Pancreas (tissue), 10 donors: ENCODE measurements around the gene CDH20. TPM values are rescaled to one million over a fixed set of nuclear protein-coding genes. Genes with fewer than 3 reads are reported as not detected.

Experiments
- ATAC-seq, 4 donors: fragments of 200-7000 bp; cut with Tn5 transposase; one replicate each; pipeline versions ENCODE4 v1.8.0 to v1.9.1; 2020; ENCODE audit warnings: mild to moderate bottlenecking in 4 of 4, moderate library complexity in 4 of 4
- DNase-seq, 6 donors: peaks; one replicate each; pipeline ENCODE4 v3.0.0-alpha.2; 2020
- FAIRE-seq: peaks from 2 replicates; lab custom pipeline; 2012; peaks lifted over from hg19 to GRCh38; lab: Jason Lieb, UNC
- H3K27ac ChIP-seq, 4 donors: fragments of 200-600 bp; sonication (generic); 1 replicate in 3 of 4; 2 replicates in 1 of 4; pipeline versions ENCODE4 v1.5.0 to v1.8.0; 2020
- H3K27me3 ChIP-seq, 4 donors: fragments of 200-600 bp; one replicate each; pipeline ENCODE4 v1.8.0; 2021
- H3K36me3 ChIP-seq, 3 donors: fragments of 200-600 bp; sonication (generic) in 1 of 3; one replicate each; pipeline versions ENCODE4 v1.5.0 to v1.8.0; 2020 to 2021
- H3K4me1 ChIP-seq, 3 donors: fragments of 200-600 bp; one replicate each; pipeline ENCODE4 v1.8.0; 2021
- H3K4me3 ChIP-seq, 4 donors: fragments of 200-600 bp; sonication (generic) in 2 of 4; one replicate each; pipeline versions ENCODE4 v1.5.0 to v1.8.0; 2020 to 2021
- H3K9me3 ChIP-seq, 4 donors: fragments of 200-600 bp; one replicate each; pipeline ENCODE4 v1.8.0; 2021
- CTCF ChIP-seq, 4 donors: fragments of 200-600 bp; sonication (generic) in 3 of 4; IDR thresholded peaks; one replicate each; pipeline versions ENCODE4 v1.5.0 to v1.8.0; 2021; ENCODE audit warnings: antibody characterized with exemption in 4 of 4
- WGBS, 2 donors: extraction: QIAGEN DNeasy Blood & Tissue Kit; methylation state at CpG; one replicate each; pipeline ENCODE4 v1.1.7; 2013; 5-methylcytosine and 5-hydroxymethylcytosine counted together
- intact Hi-C, 3 donors: fragments of 100-400 bp; cut with DNase I; formaldehyde crosslinking; loops; one replicate each; pipeline versions ENCODE4 v1.11.1 to v1.14.2; 2022
- polyA plus RNA-seq, 2 donors: library from polyadenylated mRNA; stranded (reverse); fragments of 200-250 nt; gene quantifications; one replicate each; pipeline ENCODE4 v1.2.3, GENCODE V29; 2013
- total RNA-seq, 6 donors: library from RNA; stranded (reverse); fragmentation: NEBNext Ultra II Directional in 4 of 6; extraction: Animal tissue kit (Norgen Biotek cat#: 25700) in 4 of 6; gene quantifications; one replicate each; pipeline versions ENCODE4 v1.2.1 to v1.2.4, GENCODE V29; 2021 to 2023
- donor health status: healthy with polysubstance abuse.
- donor health status: DM: no; HTN: no; CAD: no; lungs with moderate emphysema.
- donor health status: DM: no; HTN: no; CAD: no.
- donor health status: control.
- donor health status: control.
- donor health status: Bipolar disorder and iron deficiency.
- donor health status: DM: yes; HTN: yes; CAD: no.
- donor health status: DM: no; HTN: no; CAD: no.
- donor health status: DM: no; HTN: no; CAD: no.
- donor health status: DM: yes; HTN: yes; CAD: no.

The CDH20 gene
- total and polyA plus RNA-seq, 8 donors, result 0.02 to 0.17 TPM; not detected in 6

GRCh38 chr18:61428266-61428665 is 95.0 kb downstream of the CDH20 start:
- ATAC-seq, result no peak
- H3K4me1 ChIP-seq, result no peaks in the 10 kb centered on the region
- no peak for FAIRE-seq
- H3K36me3 ChIP-seq, result no peaks in the 10 kb centered on the region
- H3K27me3 ChIP-seq, result no peaks in the 10 kb centered on the region
- 53 to 66% methylated on average over 4 of the region's 4 CpGs for WGBS, 2 donors
- H3K27ac ChIP-seq, result no peak overlapping the region
- no peak for TF ChIP-seq CTCF (IDR thresholded peaks at IDR 0.05)
- no peaks in the 10 kb centered on the region for H3K9me3 ChIP-seq
- intact Hi-C loops, result no loop called here
- no peak for DNase-seq
- H3K4me3 ChIP-seq, result no peak overlapping the region

GRCh38 chr18:61432590-61432989 is 99.4 kb downstream of the CDH20 start:
- intact Hi-C loops, result no loop called here
- Histone ChIP-seq H3K27ac (no peak overlapping the region), H3K27me3 (no peaks in the 10 kb centered on the region), H3K9me3 (no peaks in the 10 kb centered on the region), H3K36me3 (no peaks in the 10 kb centered on the region), H3K4me1 (no peaks in the 10 kb centered on the region), H3K4me3 (no peak overlapping the region)
- FAIRE-seq (no peak), ATAC-seq (no peak), DNase-seq (no peak)
- TF ChIP-seq CTCF (IDR thresholded peaks at IDR 0.05), result no peak
- 70 to 73% methylated on average over 1 of the region's 1 CpG for WGBS, 2 donors

GRCh38 chr18:61435064-61435652 is 101.9 kb downstream of the CDH20 start:
- Histone ChIP-seq H3K4me1 (no peaks in the 10 kb centered on the region), H3K9me3 (no peaks in the 10 kb centered on the region), H3K27me3 (no peaks in the 10 kb centered on the region), H3K36me3 (no peaks in the 10 kb centered on the region), H3K4me3 (no peak overlapping the region), H3K27ac (no peak overlapping the region)
- no peak for DNase-seq
- no peak for TF ChIP-seq CTCF (IDR thresholded peaks at IDR 0.05)
- ATAC-seq, result no peak
- intact Hi-C loops, result no loop called here
- no peak for FAIRE-seq
- WGBS, 2 donors, result 18 to 26% methylated on average over 3 of the region's 3 CpGs

GRCh38 chr18:61443081-61443725 is 110.0 kb downstream of the CDH20 start:
- no peak overlapping the region for H3K27ac ChIP-seq
- no peaks in the 10 kb centered on the region for H3K9me3 ChIP-seq
- H3K4me1 ChIP-seq, result no peaks in the 10 kb centered on the region
- no peak for TF ChIP-seq CTCF (IDR thresholded peaks at IDR 0.05)
- ATAC-seq (no peak), FAIRE-seq (no peak), DNase-seq (no peak)
- H3K27me3 ChIP-seq, result no peaks in the 10 kb centered on the region
- H3K36me3 ChIP-seq, result no peaks in the 10 kb centered on the region
- WGBS, 2 donors, result 60 to 67% methylated on average over 5 of the region's 5 CpGs
- H3K4me3 ChIP-seq, result no peak overlapping the region
- intact Hi-C loops, result no loop called here

- Histone ChIP-seq H3K9me3 (no peaks in the 10 kb centered on the region), H3K4me3 (no peak overlapping the region), H3K4me1 (no peaks in the 10 kb centered on the region), H3K27me3 (no peaks in the 10 kb centered on the region), H3K27ac (no peak overlapping the region), H3K36me3 (no peaks in the 10 kb centered on the region)
- DNase-seq (no peak), FAIRE-seq (no peak), ATAC-seq (no peak)
- intact Hi-C loops, result no loop called here
- TF ChIP-seq CTCF (IDR thresholded peaks at IDR 0.05), result no peak
- WGBS, 2 donors, result 14% methylated on average over 2 of the region's 2 CpGs
These were observed 115.1 kb downstream of the CDH20 start for GRCh38 chr18:61448316-61448715.
